Activated naive CD4-positive, alpha-beta T cell treated with anti-CD3 and anti-CD28 coated beads, Interleukin-2, amount 10 ng/mL, durations not matched to agents 7 days and 5 days (primary cell): Measurements from ENCODE around the gene LRRC8A.
A peak's percentile ranks its signal among the peaks of the same experiment; 100 is the strongest.

Experiments
- CTCF ChIA-PET: fragments of 350-600 bp; sonication (Branson Sonifier 250); formaldehyde crosslinking; loops from one replicate; lab custom pipeline; 2021; ENCODE audit warnings: antibody characterized with exemption; lab: Charles Lee
- DNase-seq: peaks from one replicate; pipeline ENCODE4 v3.0.0-alpha.2; 2020
- H3K27ac Mint-ChIP-seq: one replicate; pipeline ENCODE4 v1.8.0; 2021; ENCODE audit warnings: mild to moderate bottlenecking, moderate library complexity, mixed read lengths
- H3K27me3 Mint-ChIP-seq: one replicate; pipeline ENCODE4 v1.8.0; 2021; ENCODE audit warnings: mild to moderate bottlenecking, mixed read lengths
- H3K36me3 Mint-ChIP-seq: one replicate; pipeline ENCODE4 v1.8.0; 2021; ENCODE audit warnings: mixed read lengths
- H3K4me1 Mint-ChIP-seq: one replicate; pipeline ENCODE4 v1.8.0; 2021; ENCODE audit warnings: mixed read lengths
- H3K4me3 Mint-ChIP-seq: one replicate; pipeline ENCODE4 v1.8.0; 2021; ENCODE audit warnings: mild to moderate bottlenecking, moderate library complexity, mixed read lengths
- H3K9me3 Mint-ChIP-seq: one replicate; pipeline ENCODE4 v1.8.0; 2021; ENCODE audit warnings: mixed read lengths

LRRC8A gene

GRCh38 chr9:128899566-128900322 is 17.8 kb downstream of the LRRC8A start:
- H3K27me3 Mint-ChIP-seq, result no peaks in the 10 kb centered on the region
- H3K4me1 Mint-ChIP-seq, result peaks cover 95% of the 10 kb centered on the region
- peak overlapping the region; percentile 93 for H3K27ac Mint-ChIP-seq
- no peaks in the 10 kb centered on the region for H3K9me3 Mint-ChIP-seq
- peaks cover 49% of the 10 kb centered on the region for H3K36me3 Mint-ChIP-seq
- peak overlapping the region; percentile 43 for H3K4me3 Mint-ChIP-seq
- CTCF ChIA-PET, result interaction anchor here (2.1 kb wide), 1 partner anchor 28 kb away, joined by 7 read pairs; no protein-coding TSS in a partner anchor
- peak; percentile 61 for DNase-seq

GRCh38 chr9:128901379-128901778 is 19.4 kb downstream of the LRRC8A start:
- Mint-ChIP-seq H3K4me1 (peaks cover 87% of the 10 kb centered on the region), H3K27me3 (no peaks in the 10 kb centered on the region), H3K36me3 (peaks cover 41% of the 10 kb centered on the region), H3K4me3 (no peak overlapping the region), H3K9me3 (no peaks in the 10 kb centered on the region), H3K27ac (peak overlapping the region; percentile 93)
- no peak for DNase-seq
- CTCF ChIA-PET, result interaction anchor here (0.6 to 2.1 kb wide), 4 partner anchors 20 to 674 kb away, joined by 3 to 7 read pairs (median 4); partner anchors contain the start of gene KYAT1

GRCh38 chr9:128901822-128902221 is 19.9 kb downstream of the LRRC8A start:
- CTCF ChIA-PET, result interaction anchor here (0.6 to 1.9 kb wide), 4 partner anchors 21 to 673 kb away, joined by 3 to 5 read pairs (median 4); partner anchors contain the start of gene KYAT1
- H3K4me1 Mint-ChIP-seq, result peaks cover 87% of the 10 kb centered on the region
- no peak for DNase-seq
- peaks cover 41% of the 10 kb centered on the region for H3K36me3 Mint-ChIP-seq
- peak overlapping the region; percentile 76 for H3K4me3 Mint-ChIP-seq
- H3K27me3 Mint-ChIP-seq, result no peaks in the 10 kb centered on the region
- no peaks in the 10 kb centered on the region for H3K9me3 Mint-ChIP-seq
- H3K27ac Mint-ChIP-seq, result peak overlapping the region; percentile 93

GRCh38 chr9:128902351-128903078 is 20.6 kb downstream of the LRRC8A start:
- H3K27me3 Mint-ChIP-seq, result no peaks in the 10 kb centered on the region
- peak overlapping the region; percentile 76 for H3K4me3 Mint-ChIP-seq
- no peaks in the 10 kb centered on the region for H3K9me3 Mint-ChIP-seq
- peaks cover 86% of the 10 kb centered on the region for H3K4me1 Mint-ChIP-seq
- H3K36me3 Mint-ChIP-seq, result peaks cover 43% of the 10 kb centered on the region
- CTCF ChIA-PET, result interaction anchor here (1.1 to 1.9 kb wide), 3 partner anchors 22 to 23 kb away, joined by 3 to 4 read pairs (median 3); no protein-coding TSS in a partner anchor
- peak overlapping the region; percentile 93 for H3K27ac Mint-ChIP-seq
- peak; percentile 94 for DNase-seq

- no peak for DNase-seq
- Mint-ChIP-seq H3K36me3 (peaks cover 45% of the 10 kb centered on the region), H3K9me3 (no peaks in the 10 kb centered on the region), H3K27ac (peak overlapping the region; percentile 93), H3K27me3 (no peaks in the 10 kb centered on the region), H3K4me3 (peak overlapping the region; percentile 76), H3K4me1 (peaks cover 82% of the 10 kb centered on the region)
- CTCF ChIA-PET, result interaction anchor here (1.1 to 1.9 kb wide), 3 partner anchors 21 to 24 kb away, joined by 3 to 4 read pairs (median 3); no protein-coding TSS in a partner anchor
Observed at GRCh38 chr9:128903079-128903461, 21.1 kb downstream of the LRRC8A start.

- peak overlapping the region; percentile 93 for H3K27ac Mint-ChIP-seq
- peaks cover 46% of the 10 kb centered on the region for H3K36me3 Mint-ChIP-seq
- H3K27me3 Mint-ChIP-seq, result no peaks in the 10 kb centered on the region
- peaks cover 76% of the 10 kb centered on the region for H3K4me1 Mint-ChIP-seq
- H3K9me3 Mint-ChIP-seq, result no peaks in the 10 kb centered on the region
- H3K4me3 Mint-ChIP-seq, result peak overlapping the region; percentile 76
- DNase-seq, result no peak
- CTCF ChIA-PET, result no interaction called here
Observed at GRCh38 chr9:128903871-128904620, 22.1 kb downstream of the LRRC8A start.

GRCh38 chr9:128905964-128906363 is 24.0 kb downstream of the LRRC8A start:
- H3K27ac Mint-ChIP-seq, result no peak overlapping the region
- H3K4me3 Mint-ChIP-seq, result no peak overlapping the region
- DNase-seq, result no peak
- CTCF ChIA-PET, result interaction anchor here (0.8 kb wide), 1 partner anchor 22 kb away, joined by 4 read pairs; no protein-coding TSS in a partner anchor
- H3K36me3 Mint-ChIP-seq, result peaks cover 52% of the 10 kb centered on the region
- no peaks in the 10 kb centered on the region for H3K27me3 Mint-ChIP-seq
- peaks cover 67% of the 10 kb centered on the region for H3K4me1 Mint-ChIP-seq
- no peaks in the 10 kb centered on the region for H3K9me3 Mint-ChIP-seq

GRCh38 chr9:128906741-128907140 is 24.8 kb downstream of the LRRC8A start:
- no peaks in the 10 kb centered on the region for H3K27me3 Mint-ChIP-seq
- CTCF ChIA-PET, result interaction anchor here (0.6 to 0.8 kb wide), 2 partner anchors 22 to 327 kb away, joined by 3 to 4 read pairs; no protein-coding TSS in a partner anchor
- H3K4me1 Mint-ChIP-seq, result peaks cover 66% of the 10 kb centered on the region
- H3K9me3 Mint-ChIP-seq, result no peaks in the 10 kb centered on the region
- peaks cover 59% of the 10 kb centered on the region for H3K36me3 Mint-ChIP-seq
- H3K4me3 Mint-ChIP-seq, result peak overlapping the region; percentile 28
- H3K27ac Mint-ChIP-seq, result no peak overlapping the region
- no peak for DNase-seq

- Mint-ChIP-seq H3K27me3 (no peaks in the 10 kb centered on the region), H3K9me3 (no peaks in the 10 kb centered on the region), H3K4me3 (no peak overlapping the region), H3K36me3 (peaks cover 66% of the 10 kb centered on the region), H3K27ac (no peak overlapping the region), H3K4me1 (peaks cover 66% of the 10 kb centered on the region)
- no peak for DNase-seq
- CTCF ChIA-PET, result interaction anchor here (1.1 to 1.7 kb wide), 2 partner anchors 19 to 716 kb away, joined by 3 to 7 read pairs; no protein-coding TSS in a partner anchor
Observed at GRCh38 chr9:128908372-128908771, 26.4 kb downstream of the LRRC8A start.

- Mint-ChIP-seq H3K4me3 (no peak overlapping the region), H3K27me3 (no peaks in the 10 kb centered on the region), H3K4me1 (peaks cover 60% of the 10 kb centered on the region), H3K27ac (peak overlapping the region; percentile 68), H3K9me3 (no peaks in the 10 kb centered on the region), H3K36me3 (peaks cover 70% of the 10 kb centered on the region)
- DNase-seq, result no peak
- CTCF ChIA-PET, result interaction anchor here (1.7 kb wide), 1 partner anchor 18 kb away, joined by 7 read pairs; no protein-coding TSS in a partner anchor
Observed at GRCh38 chr9:128909859-128910258, 27.9 kb downstream of the LRRC8A start.

- CTCF ChIA-PET, result interaction anchor here (0.8 kb wide), 1 partner anchor 33 kb away, joined by 3 read pairs; no protein-coding TSS in a partner anchor
- H3K36me3 Mint-ChIP-seq, result peaks cover 64% of the 10 kb centered on the region
- peak overlapping the region; percentile 78 for H3K27ac Mint-ChIP-seq
Observed at GRCh38 chr9:128910906-128911305, 29.0 kb downstream of the LRRC8A start.

GRCh38 chr9:128911529-128912035 is 29.6 kb downstream of the LRRC8A start:
- CTCF ChIA-PET, result interaction anchor here (1.5 kb wide), 1 partner anchor 17 kb away, joined by 5 read pairs; no protein-coding TSS in a partner anchor
- H3K9me3 Mint-ChIP-seq, result no peaks in the 10 kb centered on the region
- H3K36me3 Mint-ChIP-seq, result peaks cover 62% of the 10 kb centered on the region
- no peak overlapping the region for H3K4me3 Mint-ChIP-seq
- H3K4me1 Mint-ChIP-seq, result peaks cover 50% of the 10 kb centered on the region
- no peaks in the 10 kb centered on the region for H3K27me3 Mint-ChIP-seq
- no peak for DNase-seq
- peak overlapping the region; percentile 82 for H3K27ac Mint-ChIP-seq

More at GRCh38 chr9:128910906-128911305, 29.0 kb downstream of the LRRC8A start:
- H3K27me3 Mint-ChIP-seq, result no peaks in the 10 kb centered on the region
- H3K9me3 Mint-ChIP-seq, result no peaks in the 10 kb centered on the region
- H3K4me1 Mint-ChIP-seq, result peaks cover 54% of the 10 kb centered on the region
- H3K4me3 Mint-ChIP-seq, result no peak overlapping the region
- no peak for DNase-seq

- Mint-ChIP-seq H3K4me3 (no peak overlapping the region), H3K9me3 (no peaks in the 10 kb centered on the region), H3K27ac (peak overlapping the region; percentile 82), H3K36me3 (peaks cover 61% of the 10 kb centered on the region), H3K27me3 (no peaks in the 10 kb centered on the region), H3K4me1 (peaks cover 46% of the 10 kb centered on the region)
- DNase-seq, result no peak
- CTCF ChIA-PET, result interaction anchor here (1.5 kb wide), 1 partner anchor 16 kb away, joined by 5 read pairs; no protein-coding TSS in a partner anchor
Observed at GRCh38 chr9:128912270-128912853, 30.4 kb downstream of the LRRC8A start.
